Kidney (tissue), 14 donors: Measurements from ENCODE around the gene CDYL2. TPM values are rescaled to one million over a fixed set of nuclear protein-coding genes. Genes with fewer than 3 reads are reported as not detected.

Experiments used
- DNase-seq, 5 donors: peaks; one replicate each; pipeline ENCODE4 v3.0.0-alpha.2; 2013 to 2020
- FAIRE-seq: peaks from 2 replicates; lab custom pipeline; 2012; peaks lifted over from hg19 to GRCh38; lab: Jason Lieb, UNC
- H3K27ac ChIP-seq, 2 donors: one replicate each; pipeline ENCODE4 v1.7.0; 2013; ENCODE audit warnings: low read depth in 2 of 2, low read length in 2 of 2, inconsistent platforms in 1 of 2
- H3K27me3 ChIP-seq: one replicate; pipeline ENCODE4 v1.7.1; 2013; ENCODE audit warnings: low read length, inconsistent platforms; ENCODE audit not compliant: control insufficient read depth, insufficient read depth
- H3K36me3 ChIP-seq, 3 donors: one replicate each; pipeline versions ENCODE4 v1.7.0 to v1.7.1; 2013; ENCODE audit warnings: low read length in 3 of 3, control low read depth in 1 of 3, inconsistent platforms in 1 of 3; ENCODE audit not compliant: insufficient read depth in 3 of 3, control insufficient read depth in 2 of 3
- H3K4me1 ChIP-seq, 3 donors: one replicate each; pipeline versions ENCODE4 v1.7.0 to v1.7.1; 2013; ENCODE audit warnings: low read length in 3 of 3, inconsistent platforms in 1 of 3, low read depth in 1 of 3; ENCODE audit not compliant: control insufficient read depth in 2 of 3, insufficient read depth in 2 of 3
- H3K4me3 ChIP-seq, 3 donors: one replicate each; pipeline versions ENCODE4 v1.7.0 to v1.8.1; 2013; ENCODE audit warnings: low read length in 3 of 3, control low read depth in 1 of 3, inconsistent platforms in 1 of 3
- H3K9ac ChIP-seq, 3 donors: one replicate each; pipeline versions ENCODE4 v1.7.0 to v1.7.1; 2013; ENCODE audit warnings: low read length in 3 of 3, control low read depth in 1 of 3, inconsistent platforms in 1 of 3
- H3K9me3 ChIP-seq, 3 donors: one replicate each; pipeline versions ENCODE4 v1.7.0 to v1.7.1; 2013; ENCODE audit warnings: low read length in 3 of 3, control low read depth in 1 of 3, inconsistent platforms in 1 of 3; ENCODE audit not compliant: control insufficient read depth in 2 of 3, insufficient read depth in 1 of 3
- intact Hi-C: fragments of 100-400 bp; cut with DNase I; formaldehyde crosslinking; loops from one replicate; pipeline ENCODE4 v1.11.1; 2022
- polyA plus RNA-seq: library from polyadenylated mRNA; stranded (reverse); fragments of 350-450 nt; fragmentation: Illumina TruSeq; extraction: RNeasy Lipid Tissue Mini Kit (QIAGEN cat#74804); gene quantifications from one replicate; pipeline ENCODE4 v1.2.3, GENCODE V29; 2014; ENCODE audit warnings: low read depth, low replicate concordance; ENCODE audit not compliant: insufficient read depth
- total RNA-seq: library from RNA; stranded (reverse); fragmentation: NEBNext Ultra II Directional; extraction: Animal tissue kit (Norgen Biotek cat#: 25700); gene quantifications from one replicate; pipeline ENCODE4 v1.2.1, GENCODE V29; 2021
- TF ChIP-seq, protein P1 (sequence below): IDR thresholded peaks from 3 replicates; pipeline ENCODE4 v1.5.1; 2012; ENCODE audit warnings: mild to moderate bottlenecking, moderate library complexity, borderline replicate concordance; ENCODE audit not compliant: insufficient read depth; ENCODE audit errors: extremely low read depth
- donor health status: control.
- donor health status: control.
- donor health status: control.
- donor health status: control.
- donor health status: control.
- donor health status: DM: yes; HTN: yes; CAD: no.
- donor health status: Normal renal cell carcinoma (clear cell type).

The CDYL2 gene
- total and polyA plus RNA-seq, 2 donors from 2014 or later, result 2.6 to 27.3 TPM

DNA sequence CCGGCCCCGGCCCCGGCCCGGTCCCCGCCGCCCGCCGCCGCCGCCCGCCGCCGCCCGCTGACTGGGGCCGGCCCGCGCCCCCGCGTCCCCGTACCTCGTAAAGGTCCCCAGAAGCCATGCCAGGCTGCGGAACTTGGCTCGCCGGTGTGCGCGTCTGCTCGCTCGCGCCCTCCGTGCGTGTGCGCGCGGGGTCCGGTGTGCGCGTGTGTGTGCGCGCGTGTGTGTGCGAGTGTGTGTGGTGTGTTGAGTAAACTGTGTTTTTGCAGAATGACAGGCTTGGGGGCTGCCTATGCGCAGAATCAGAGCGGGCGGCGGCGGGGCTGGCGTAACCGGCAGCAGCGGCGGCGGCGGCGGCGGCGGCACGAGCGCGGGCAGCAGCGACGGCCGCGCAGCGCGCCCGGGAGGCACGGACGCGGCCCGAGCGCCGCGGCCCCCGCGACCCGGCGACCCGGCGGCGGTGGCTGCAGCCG is 307 bp downstream of the CDYL2 start:
- DNase-seq (peak; percentile 71 to 82 (median 77)), FAIRE-seq (no peak)
- intact Hi-C loops, result no loop called here
- Histone ChIP-seq H3K4me3 (peak overlapping the region; percentile 50 to 52 (median 51)), H3K4me1 (no peaks in the 10 kb centered on the region), H3K9ac (no peak overlapping the region), H3K27ac (peak overlapping the region in 1 of 2 donors; percentile 33), H3K36me3 (no peaks in the 10 kb centered on the region), H3K9me3 (no peaks in the 10 kb centered on the region), H3K27me3 (no peaks in the 10 kb centered on the region)
- TF ChIP-seq, protein P1, sequence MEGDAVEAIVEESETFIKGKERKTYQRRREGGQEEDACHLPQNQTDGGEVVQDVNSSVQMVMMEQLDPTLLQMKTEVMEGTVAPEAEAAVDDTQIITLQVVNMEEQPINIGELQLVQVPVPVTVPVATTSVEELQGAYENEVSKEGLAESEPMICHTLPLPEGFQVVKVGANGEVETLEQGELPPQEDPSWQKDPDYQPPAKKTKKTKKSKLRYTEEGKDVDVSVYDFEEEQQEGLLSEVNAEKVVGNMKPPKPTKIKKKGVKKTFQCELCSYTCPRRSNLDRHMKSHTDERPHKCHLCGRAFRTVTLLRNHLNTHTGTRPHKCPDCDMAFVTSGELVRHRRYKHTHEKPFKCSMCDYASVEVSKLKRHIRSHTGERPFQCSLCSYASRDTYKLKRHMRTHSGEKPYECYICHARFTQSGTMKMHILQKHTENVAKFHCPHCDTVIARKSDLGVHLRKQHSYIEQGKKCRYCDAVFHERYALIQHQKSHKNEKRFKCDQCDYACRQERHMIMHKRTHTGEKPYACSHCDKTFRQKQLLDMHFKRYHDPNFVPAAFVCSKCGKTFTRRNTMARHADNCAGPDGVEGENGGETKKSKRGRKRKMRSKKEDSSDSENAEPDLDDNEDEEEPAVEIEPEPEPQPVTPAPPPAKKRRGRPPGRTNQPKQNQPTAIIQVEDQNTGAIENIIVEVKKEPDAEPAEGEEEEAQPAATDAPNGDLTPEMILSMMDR, result no peak

DNA sequence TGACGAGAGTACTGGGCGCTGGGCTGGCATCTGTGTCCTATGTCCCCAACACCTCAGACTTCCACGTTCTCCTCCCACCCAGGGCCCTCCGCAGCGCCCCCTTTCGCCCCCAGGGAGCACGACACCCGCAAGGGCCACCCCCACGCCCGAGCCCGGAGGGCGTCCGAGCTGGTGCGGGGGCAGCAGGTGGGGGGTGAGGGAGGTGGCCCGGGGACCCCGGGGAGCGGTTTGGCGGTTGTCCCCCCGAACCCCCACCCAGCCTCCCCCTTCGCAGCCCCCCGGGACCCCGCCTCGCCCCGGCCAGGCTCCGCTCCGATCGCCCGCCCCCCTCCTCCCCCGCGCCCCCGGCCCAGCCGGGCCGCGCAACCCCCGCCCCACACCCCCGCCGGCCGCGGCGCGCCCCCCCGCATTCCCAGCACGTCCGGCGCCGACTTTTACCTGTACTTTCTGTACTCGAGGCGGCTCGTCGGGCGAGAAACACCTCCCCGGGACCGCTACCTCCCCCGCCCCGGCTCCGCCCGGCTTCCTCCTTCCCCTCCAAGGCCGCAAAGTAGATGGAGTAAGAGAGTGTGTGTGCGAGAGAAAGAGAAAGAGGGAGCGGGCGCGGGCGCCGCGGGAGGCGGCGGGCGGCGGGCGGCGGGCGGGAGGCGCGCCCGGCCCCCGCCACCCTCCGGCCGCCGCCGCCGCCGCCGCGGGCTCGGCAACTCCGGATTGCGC is 901 bp downstream of the CDYL2 start:
- H3K9ac ChIP-seq, result no peak overlapping the region
- FAIRE-seq, result no peak
- DNase-seq, result peak; percentile 44 to 81 (median 70)

DNA sequence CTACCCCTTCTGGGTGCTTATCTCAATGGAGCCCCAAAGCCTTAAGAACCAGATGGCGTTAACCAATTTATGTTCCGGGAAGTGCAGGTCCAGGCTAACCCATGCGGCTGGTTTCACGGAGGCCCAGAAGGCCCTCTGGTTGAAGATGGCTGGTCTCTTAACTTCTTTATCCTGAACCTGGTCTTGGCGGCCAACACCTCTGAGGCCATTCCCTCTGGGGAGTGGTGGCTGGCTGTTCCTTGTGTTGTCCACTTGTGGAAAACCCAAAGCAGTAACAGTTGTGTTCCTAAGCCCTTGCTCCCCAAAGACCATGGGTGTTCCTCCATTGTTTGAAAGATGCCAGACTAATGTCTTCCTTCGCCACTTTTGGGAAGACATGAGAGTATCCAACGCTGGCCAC is 1.5 kb downstream of the CDYL2 start:
- no peaks in the 10 kb centered on the region for H3K27me3 ChIP-seq
- TF ChIP-seq, protein P1, result no peak
- H3K27ac ChIP-seq, result no peak overlapping the region
- intact Hi-C loops, result no loop called here
- DNase-seq, result no peak
- peak overlapping the region in 2 of 3 donors; percentile 31 to 45 for H3K4me3 ChIP-seq
- H3K4me1 ChIP-seq, result no peaks in the 10 kb centered on the region
- FAIRE-seq, result no peak
- H3K9me3 ChIP-seq, result no peaks in the 10 kb centered on the region
- no peaks in the 10 kb centered on the region for H3K36me3 ChIP-seq
- H3K9ac ChIP-seq, result no peak overlapping the region

More for the DNA sequence above, 901 bp downstream of the CDYL2 start:
- H3K27me3 ChIP-seq, result no peaks in the 10 kb centered on the region
- peak overlapping the region in 2 of 3 donors; percentile 31 to 45 for H3K4me3 ChIP-seq
- intact Hi-C loops, result no loop called here
- H3K36me3 ChIP-seq, result no peaks in the 10 kb centered on the region
- TF ChIP-seq, protein P1, result peak; percentile 31
- H3K4me1 ChIP-seq, result no peaks in the 10 kb centered on the region
- no peak overlapping the region for H3K27ac ChIP-seq
- no peaks in the 10 kb centered on the region for H3K9me3 ChIP-seq
